ENCODE measurements around the gene NFIX.

NFIX gene

GRCh38 chr19:13008926-13009787 is 13.9 kb downstream of the NFIX start:
- DNase-seq (ENCODE audit: low spot score) = no peak

- DNase-seq (ENCODE audit: low spot score) = no peak
Observed at GRCh38 chr19:13010038-13010991, 15.0 kb downstream of the NFIX start.

- DNase-seq (ENCODE audit: low spot score) = no peak
Observed at GRCh38 chr19:13010992-13011652, 15.8 kb downstream of the NFIX start.

GRCh38 chr19:13011653-13012389 is 16.5 kb downstream of the NFIX start:
- DNase-seq (ENCODE audit: low spot score) = no peak

GRCh38 chr19:13012390-13012689 is 17.1 kb downstream of the NFIX start:
- no peak for DNase-seq (ENCODE audit: low spot score)

GRCh38 chr19:13012690-13013608 is 17.7 kb downstream of the NFIX start:
- peak; percentile 65 for DNase-seq (ENCODE audit: low spot score)

GRCh38 chr19:13013649-13014048 is 18.4 kb downstream of the NFIX start:
- DNase-seq (ENCODE audit: low spot score) = no peak

GRCh38 chr19:13014101-13014920 is 19.0 kb downstream of the NFIX start:
- DNase-seq (ENCODE audit: low spot score) = peak; percentile 79

GRCh38 chr19:13014921-13015280 is 19.6 kb downstream of the NFIX start:
- DNase-seq (ENCODE audit: low spot score) = no peak

GRCh38 chr19:13015361-13016223 is 20.3 kb downstream of the NFIX start:
- DNase-seq (ENCODE audit: low spot score) = no peak

GRCh38 chr19:13016245-13016627 is 21.0 kb downstream of the NFIX start:
- DNase-seq (ENCODE audit: low spot score) = no peak

- peak; percentile 70 for DNase-seq (ENCODE audit: low spot score)
Observed at GRCh38 chr19:13016628-13017305, 21.5 kb downstream of the NFIX start.

GRCh38 chr19:13017306-13018034 is 22.2 kb downstream of the NFIX start:
- DNase-seq (ENCODE audit: low spot score) = peak; percentile 64

- DNase-seq (ENCODE audit: low spot score) = peak; percentile 78
Observed at GRCh38 chr19:13018035-13018914, 23.0 kb downstream of the NFIX start.

- no peak for DNase-seq (ENCODE audit: low spot score)
Observed at GRCh38 chr19:13019332-13019731, 24.1 kb downstream of the NFIX start.

- DNase-seq (ENCODE audit: low spot score) = no peak
Observed at GRCh38 chr19:13020002-13020414, 24.7 kb downstream of the NFIX start.

Data from globus pallidus (tissue), 1 donor.